GM18507 (cell line): ENCODE measurements around the gene IRF7.

ENCODE experiments used
- DNase-seq: peaks from one replicate; pipeline ENCODE4 v3.0.0; 2011; ENCODE audit warnings: low read depth; ENCODE audit not compliant: insufficient read length; ENCODE audit errors: extremely low spot score
- FAIRE-seq: peaks from 2 replicates; lab custom pipeline; 2011; peaks lifted over from hg19 to GRCh38; lab: Jason Lieb, UNC

IRF7 gene

DNA sequence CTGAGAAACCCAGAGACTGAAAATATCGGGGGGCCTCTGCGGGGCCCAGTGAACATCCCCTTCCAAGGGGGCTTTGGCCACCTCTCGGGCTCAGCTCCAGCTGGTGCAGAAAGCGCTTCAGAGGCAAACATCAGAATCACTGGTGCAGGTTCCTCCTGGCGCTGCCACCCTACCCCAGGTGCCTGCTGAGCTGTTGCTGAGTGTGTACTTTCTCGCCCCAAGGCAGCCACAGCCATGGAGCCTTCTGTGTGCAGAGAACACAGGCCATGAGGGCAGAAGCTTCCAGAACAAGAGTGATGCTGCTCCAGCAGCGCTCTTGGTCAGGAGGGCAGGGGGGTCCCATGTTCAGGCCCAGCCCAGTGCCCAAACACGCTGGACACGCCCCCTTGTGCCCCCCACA is 27.6 kb upstream of the IRF7 start:
- no peak for FAIRE-seq
- DNase-seq = no peak

DNA sequence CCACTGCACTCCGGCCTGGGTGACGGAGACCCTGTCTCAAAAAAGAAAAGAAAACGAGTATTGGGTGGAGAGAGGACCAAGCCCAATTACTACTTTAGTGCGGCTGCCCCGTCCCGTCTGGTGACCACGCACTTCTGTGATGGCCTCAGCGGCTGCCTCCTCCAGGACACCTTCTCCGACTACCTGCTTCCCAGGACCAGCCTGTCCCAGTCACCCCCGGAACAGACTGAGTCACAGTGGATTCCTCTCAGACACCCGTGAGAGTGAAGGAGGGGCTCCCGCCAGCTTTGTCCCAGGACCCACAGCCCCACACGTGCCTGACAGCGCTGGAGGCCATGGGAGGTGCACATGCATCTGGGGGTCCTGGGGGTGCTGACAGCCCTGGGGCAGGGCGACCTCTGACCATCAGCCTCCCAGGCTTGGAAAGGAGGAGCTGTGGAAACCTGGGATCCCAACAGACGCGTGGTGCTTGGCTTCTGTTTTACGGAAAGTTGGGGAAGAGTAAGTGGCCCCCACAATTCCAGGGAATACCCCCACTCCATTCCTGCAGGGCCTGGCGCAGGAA is 26.1 kb upstream of the IRF7 start:
- FAIRE-seq (no peak), DNase-seq (no peak)

DNA sequence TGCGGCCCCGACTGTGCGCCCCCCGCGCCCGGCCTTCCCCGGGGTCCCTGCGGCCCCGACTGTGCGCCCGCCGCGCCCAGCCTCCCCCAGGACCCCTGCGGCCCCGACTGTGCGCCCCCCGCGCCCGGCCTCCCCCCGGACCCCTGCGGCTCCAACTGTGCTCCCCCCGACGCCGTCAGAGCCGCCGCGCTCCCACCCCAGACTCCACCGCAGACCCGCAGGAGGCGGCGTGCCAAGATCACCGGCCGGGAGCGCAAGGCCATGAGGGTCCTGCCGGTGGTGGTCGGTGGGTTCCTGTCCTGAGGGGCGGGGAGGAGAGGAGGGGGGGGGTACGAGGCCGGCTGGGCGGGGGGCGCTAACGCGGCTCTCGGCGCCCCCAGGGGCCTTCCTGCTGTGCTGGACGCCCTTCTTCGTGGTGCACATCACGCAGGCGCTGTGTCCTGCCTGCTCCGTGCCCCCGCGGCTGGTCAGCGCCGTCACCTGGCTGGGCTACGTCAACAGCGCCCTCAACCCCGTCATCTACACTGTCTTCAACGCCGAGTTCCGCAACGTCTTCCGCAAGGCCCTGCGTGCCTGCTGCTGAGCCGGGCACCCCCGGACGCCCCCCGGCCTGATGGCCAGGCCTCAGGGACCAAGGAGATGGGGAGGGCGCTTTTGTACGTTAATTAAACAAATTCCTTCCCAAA is 24.4 kb upstream of the IRF7 start:
- FAIRE-seq = no peak
- no peak for DNase-seq

GRCh38 chr11:639332-639955 is 23.7 kb upstream of the IRF7 start:
- FAIRE-seq = no peak
- no peak for DNase-seq

DNA sequence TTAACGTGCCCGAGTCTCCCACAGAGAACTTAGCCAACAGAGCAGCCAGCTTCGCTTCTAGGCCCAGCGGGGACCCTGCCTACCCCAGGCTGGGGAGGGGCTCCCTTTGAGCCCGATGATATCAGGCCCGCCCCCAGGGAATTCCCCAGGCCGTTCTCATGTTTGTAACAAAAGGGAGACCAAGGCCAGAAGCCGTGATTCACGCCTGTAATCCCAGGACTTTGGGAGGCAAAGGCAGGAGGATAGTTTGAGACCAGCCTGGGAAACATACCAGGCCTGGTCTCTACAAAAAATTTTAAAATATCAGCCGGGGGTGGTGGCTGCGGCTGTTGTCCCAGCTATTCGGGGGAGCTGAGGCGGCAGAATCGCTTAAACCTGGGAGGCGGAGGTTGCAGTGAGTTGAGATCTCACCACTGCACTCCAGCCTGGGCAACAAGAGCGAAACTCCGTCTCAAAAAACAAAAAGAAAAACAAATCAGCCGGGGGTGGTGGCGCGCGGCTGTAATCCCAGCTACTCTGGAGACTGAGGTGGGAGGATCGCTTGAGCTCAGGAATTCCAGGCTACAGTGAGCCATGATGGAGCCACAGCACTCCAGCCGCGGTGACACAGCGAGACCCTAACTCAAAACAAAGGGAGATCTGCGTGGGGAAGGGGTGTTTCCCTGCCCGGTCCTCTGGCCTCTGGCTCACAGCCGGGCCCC is 23.0 kb upstream of the IRF7 start:
- DNase-seq (no peak), FAIRE-seq (no peak)

- FAIRE-seq = no peak
- DNase-seq = no peak
These were observed 22.1 kb upstream of the IRF7 start for GRCh38 chr11:637593-638521.

- no peak for DNase-seq
- no peak for FAIRE-seq
These were observed 21.5 kb upstream of the IRF7 start for GRCh38 chr11:637333-637592.

DNA sequence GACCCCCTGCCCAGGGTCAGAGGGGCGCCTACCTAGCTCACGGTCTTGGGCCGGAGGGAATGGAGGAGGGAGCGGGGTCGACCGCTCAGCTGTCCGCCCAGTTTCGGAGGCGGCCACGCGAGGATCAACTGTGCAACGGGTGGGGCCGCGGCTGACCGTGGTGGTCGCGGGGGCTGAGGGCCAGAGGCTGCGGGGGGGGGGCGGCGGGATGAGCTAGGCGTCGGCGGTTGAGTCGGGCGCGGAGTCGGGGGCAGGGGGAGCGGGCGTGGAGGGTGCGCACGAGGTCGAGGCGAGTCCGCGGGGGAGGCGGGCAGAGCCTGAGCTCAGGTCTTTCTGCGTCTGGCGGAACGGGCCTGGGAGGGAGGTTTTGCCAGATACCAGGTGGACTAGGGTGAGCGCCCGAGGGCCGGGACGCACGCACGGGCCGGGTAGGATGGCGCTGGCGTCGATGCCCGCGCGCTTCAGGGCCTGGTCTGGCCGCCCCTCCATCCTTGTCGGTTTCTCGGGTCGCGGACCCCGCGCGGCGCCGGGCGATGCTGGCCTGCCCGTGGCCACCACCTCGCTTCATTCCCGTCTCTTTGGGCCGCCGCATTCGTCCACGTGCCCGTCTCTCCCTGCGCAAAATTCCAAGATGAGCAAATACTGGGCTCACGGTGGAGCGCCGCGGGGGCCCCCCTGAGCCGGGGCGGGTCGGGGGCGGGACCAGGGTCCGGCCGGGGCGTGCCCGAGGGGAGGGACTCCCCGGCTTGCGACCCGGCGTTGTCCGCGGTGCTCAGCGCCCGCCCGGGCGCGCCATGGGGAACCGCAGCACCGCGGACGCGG is 21.0 kb upstream of the IRF7 start, which contains the start of gene DRD4:
Gene DRD4 (plus strand): TSS at position 759 of the 822 bp plus-strand sequence. CDS start 36 bp downstream, at position 795.
- FAIRE-seq = no peak
- no peak for DNase-seq

DNA sequence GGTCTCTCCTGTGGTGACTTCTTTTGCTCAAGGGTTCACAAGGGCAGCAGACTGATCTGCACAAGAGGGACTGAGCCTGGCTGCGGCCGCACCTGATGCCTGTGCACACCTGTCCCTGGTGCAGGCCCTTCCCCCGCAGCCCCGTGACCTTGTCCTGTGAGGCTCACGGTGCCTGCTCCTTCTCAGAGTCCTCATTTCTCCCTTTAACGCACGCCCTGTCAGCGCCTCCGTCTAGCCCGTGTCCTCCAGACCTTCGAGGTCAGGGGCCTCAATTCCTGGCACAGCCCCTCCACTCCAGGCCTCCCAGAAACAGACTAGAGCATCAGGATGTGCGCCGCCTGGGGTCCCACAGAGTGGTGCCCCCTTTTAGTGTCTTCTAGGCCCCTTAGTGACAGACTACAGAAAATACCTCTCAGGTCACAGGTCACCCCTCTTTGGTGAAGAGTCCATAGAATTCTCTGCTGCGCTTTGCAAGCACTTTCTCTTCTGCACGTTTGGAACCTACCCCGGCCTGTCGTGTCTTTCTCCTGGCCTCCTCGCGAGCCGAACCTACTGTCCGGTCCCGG is 20.3 kb upstream of the IRF7 start:
- FAIRE-seq = no peak

GRCh38 chr11:630871-631270 is 15.1 kb upstream of the IRF7 start:
- FAIRE-seq = no peak
- no peak for DNase-seq

More for the DNA sequence above, 20.3 kb upstream of the IRF7 start:
- no peak for DNase-seq

- DNase-seq = no peak
- FAIRE-seq = no peak
These were observed 13.5 kb upstream of the IRF7 start for GRCh38 chr11:629237-629583.

DNA sequence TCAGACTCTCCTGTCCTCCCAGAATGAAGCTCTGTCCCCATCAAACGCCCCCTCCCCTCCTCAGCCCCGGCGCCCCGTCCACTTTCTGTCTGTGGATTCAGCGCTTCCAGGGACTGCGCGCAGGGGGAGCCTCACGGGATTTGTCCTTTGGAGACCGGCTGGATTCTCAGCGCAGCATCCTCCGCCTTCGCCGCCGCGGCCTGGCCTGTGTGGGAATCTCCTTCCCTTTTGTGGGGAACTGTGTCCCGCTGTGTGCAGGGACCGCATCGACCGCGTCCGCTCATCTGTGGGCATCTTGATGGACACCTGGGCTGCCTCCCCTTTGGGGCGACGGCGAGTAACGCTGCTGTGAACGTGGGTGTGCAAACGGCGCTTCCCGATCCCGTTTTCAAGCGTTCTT is 12.3 kb upstream of the IRF7 start:
- DNase-seq = no peak

DNA sequence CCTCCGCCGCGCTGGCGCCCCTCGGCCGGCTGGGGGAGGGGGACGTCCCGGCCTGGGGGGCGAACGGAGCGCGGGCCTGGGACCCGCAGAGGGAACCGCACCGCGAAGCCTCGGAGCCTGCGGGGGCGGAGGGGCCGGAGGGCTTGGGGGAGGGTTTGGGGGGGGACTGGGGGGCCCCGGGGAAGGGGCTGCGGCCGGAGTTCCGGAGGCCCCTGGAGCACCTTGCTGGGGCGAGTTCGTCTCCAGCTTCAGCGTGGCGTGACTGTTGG is 11.5 kb upstream of the IRF7 start:
- DNase-seq = no peak

More for the DNA sequence above, 12.3 kb upstream of the IRF7 start:
- FAIRE-seq = no peak

GRCh38 chr11:626475-627307 is 10.9 kb upstream of the IRF7 start, which contains the start of gene SCT:
Gene SCT, minus strand, starts transcription at chr11:627181. Its CDS starts 38 bp downstream, at chr11:627143.
- DNase-seq = no peak
- no peak for FAIRE-seq

More for the DNA sequence above, 11.5 kb upstream of the IRF7 start:
- no peak for FAIRE-seq

- DNase-seq (no peak), FAIRE-seq (no peak)
These were observed 10.0 kb upstream of the IRF7 start for GRCh38 chr11:625636-626268.

DNA sequence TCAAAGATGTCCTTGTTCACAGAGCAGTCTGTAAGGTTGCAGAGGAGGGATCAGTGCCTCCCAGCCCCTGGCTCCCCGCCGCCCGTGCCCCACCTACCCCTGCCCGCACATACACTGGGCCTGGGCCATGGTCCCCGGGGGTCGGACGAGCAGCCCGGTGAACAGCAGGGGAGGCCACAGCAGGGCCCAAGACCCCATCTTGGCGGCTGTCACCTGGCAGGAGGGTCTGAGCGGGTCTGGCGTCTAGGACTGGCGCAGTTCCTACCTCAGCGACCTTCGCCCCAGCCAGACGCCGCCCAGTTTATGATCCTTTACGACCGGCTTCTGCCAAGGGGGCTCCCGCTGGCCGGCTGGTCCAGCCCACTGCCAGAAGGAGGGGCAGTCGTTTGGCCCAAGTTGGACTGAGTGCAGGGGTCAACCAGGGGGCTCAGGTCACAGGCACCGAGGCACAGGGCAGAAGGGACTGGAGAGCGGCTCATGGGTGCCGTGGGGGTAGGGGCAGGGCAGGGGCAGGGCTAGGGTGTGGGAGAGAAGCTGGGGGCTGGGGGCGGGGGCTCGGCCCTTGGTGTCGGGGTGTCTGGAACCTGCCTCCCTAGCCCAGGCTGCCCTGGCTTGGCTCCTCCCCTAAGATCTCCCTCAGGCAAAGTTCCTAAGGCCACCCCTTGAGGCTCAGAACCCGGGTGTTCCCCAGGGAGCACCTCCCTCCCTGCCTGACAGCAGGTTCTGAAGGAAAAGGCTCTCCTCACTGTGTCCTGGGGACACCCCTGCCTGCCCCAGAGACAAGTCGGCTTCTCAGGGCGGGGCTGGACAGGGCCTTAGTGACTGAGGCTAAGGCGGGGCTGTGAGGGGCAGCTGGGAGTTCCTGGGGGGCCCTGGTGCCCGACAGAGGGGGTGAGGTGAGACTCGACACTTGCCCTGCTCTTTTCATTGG is 9.2 kb upstream of the IRF7 start, which contains the start of gene CDHR5:
Gene CDHR5 (minus strand): TSS at position 251 of the 931 bp plus-strand sequence. CDS start 53 bp downstream, at position 198.
- FAIRE-seq (no peak), DNase-seq (no peak)
